ENCODE results near the gene PLXDC1. TPM values are rescaled to one million over a fixed set of nuclear protein-coding genes. Genes with fewer than 3 reads are reported as not detected.
"Not testable (repeated sequence)": the region's sequence is repeated elsewhere in the genome, so short reads cannot be mapped to it uniquely, and the experiment has no call there.

PLXDC1 gene
- total RNA-seq, 1 experiment from 2014 or later: 2.0 TPM

GRCh38 chr17:39054111-39054645 is 97.3 kb downstream of the PLXDC1 start:
- Histone ChIP-seq H3K27ac (ENCODE audit: insufficient read length, low read depth, low read length) (no peak overlapping the region), H3K9me3 (ENCODE audit: control insufficient read depth, low read depth, low read length) (no peaks in the 10 kb centered on the region), H3K79me1 (ENCODE audit: insufficient read depth, low read depth, low read length, poor library complexity, severe bottlenecking) (no peaks in the 10 kb centered on the region), H4K91ac (ENCODE audit: insufficient read length, low read depth, low read length) (no peak overlapping the region), H3K79me2 (ENCODE audit: insufficient read depth, low read length) (no peaks in the 10 kb centered on the region), H4K8ac (replicated peaks; ENCODE audit: insufficient read length, low read depth, low read length) (no peak overlapping the region), H3K23me2 (ENCODE audit: insufficient read length, low read depth, low read length, poor library complexity, severe bottlenecking) (no peaks in the 10 kb centered on the region), H3K4ac (ENCODE audit: low read depth, low read length) (no peak overlapping the region), H3K23ac (ENCODE audit: insufficient read length, low read depth, low read length) (no peak overlapping the region), H3T11ph (ENCODE audit: low read length) (no peak overlapping the region), H3K56ac (ENCODE audit: insufficient read length, low read depth, low read length) (no peak overlapping the region), H3K9ac (ENCODE audit: extremely low read depth, insufficient read length, low read length) (no peak overlapping the region), H2BK5ac (ENCODE audit: insufficient read length, low read length) (no peak overlapping the region), H2BK15ac (ENCODE audit: low read depth, low read length) (no peak overlapping the region), H4K5ac (ENCODE audit: insufficient read length, low read depth, low read length) (no peak overlapping the region), H2AK5ac (ENCODE audit: insufficient read length, low read length) (no peak overlapping the region), H3K18ac (ENCODE audit: insufficient read length, low read depth, low read length) (no peak overlapping the region), H2BK12ac (ENCODE audit: insufficient read length, low read depth, low read length) (no peak overlapping the region), H2BK20ac (ENCODE audit: low read depth, low read length, poor library complexity, severe bottlenecking) (no peak overlapping the region), H4K20me1 (ENCODE audit: control insufficient read depth, insufficient read depth, insufficient read length) (no peaks in the 10 kb centered on the region), H3K14ac (ENCODE audit: insufficient read depth, low read length) (no peak overlapping the region), H3K4me2 (ENCODE audit: insufficient read depth, insufficient read length, low read length) (no peak overlapping the region), H2AFZ (ENCODE audit: low read length) (no peak overlapping the region), H3K4me1 (ENCODE audit: insufficient read depth, low read length) (no peaks in the 10 kb centered on the region; the same call in 1 of the 2 replicates), H2BK120ac (ENCODE audit: low read depth, low read length, poor library complexity, severe bottlenecking) (no peak overlapping the region), H3K27me3 (ENCODE audit: insufficient read depth, low read length) (no peaks in the 10 kb centered on the region)
- Mint-ChIP-seq H3K4me3 (no peak overlapping the region), H3K4me1 (peaks cover 12 to 14% of the 10 kb centered on the region in 2 experiments), H3K27ac (no peak overlapping the region; a peak in 1 of 7 replicates), H3K9me3 (peaks cover 0 to 7% of the 10 kb centered on the region in 2 experiments; a peak in 3 of 5 replicates), H3K36me3 (ENCODE audit: insufficient read depth in 1 of 3, low read depth in 3 of 3) (peaks cover 0 to 7% (median 3%) of the 10 kb centered on the region in 3 experiments; a peak in 6 of 7 replicates), H3K27me3 (ENCODE audit: low read depth) (no peaks in the 10 kb centered on the region; the same call in 1 of the 2 replicates)
- WGBS (ENCODE audit: extremely low coverage, insufficient read length, low lambda C conversion rate): no CpG with 5 or more reads among the region's 2 CpGs
- peak; percentile 4 for DNase-seq
- TF ChIP-seq CTCF (conservative IDR thresholded peaks at IDR 0.05): no peak

- not testable (repeated sequence) for H2BK5ac ChIP-seq (ENCODE audit: insufficient read length, low read length); H2AK5ac ChIP-seq (ENCODE audit: insufficient read length, low read length); H3K27me3 Mint-ChIP-seq (ENCODE audit: low read depth); H3T11ph ChIP-seq (ENCODE audit: low read length); H2BK15ac ChIP-seq (ENCODE audit: low read depth, low read length); H3K4me3 Mint-ChIP-seq; H3K4me2 ChIP-seq (ENCODE audit: insufficient read depth, insufficient read length, low read length); H3K9me3 ChIP-seq (ENCODE audit: control insufficient read depth, low read depth, low read length); H4K5ac ChIP-seq (ENCODE audit: insufficient read length, low read depth, low read length); H2AFZ ChIP-seq (ENCODE audit: low read length); H3K4ac ChIP-seq (ENCODE audit: low read depth, low read length); H3K27me3 ChIP-seq (ENCODE audit: insufficient read depth, low read length); H2BK120ac ChIP-seq (ENCODE audit: low read depth, low read length, poor library complexity, severe bottlenecking); H4K91ac ChIP-seq (ENCODE audit: insufficient read length, low read depth, low read length); H3K56ac ChIP-seq (ENCODE audit: insufficient read length, low read depth, low read length); H3K79me1 ChIP-seq (ENCODE audit: insufficient read depth, low read depth, low read length, poor library complexity, severe bottlenecking); H3K14ac ChIP-seq (ENCODE audit: insufficient read depth, low read length); H3K23ac ChIP-seq (ENCODE audit: insufficient read length, low read depth, low read length); H3K27ac ChIP-seq (ENCODE audit: insufficient read length, low read depth, low read length); H2BK12ac ChIP-seq (ENCODE audit: insufficient read length, low read depth, low read length); H3K4me1 ChIP-seq (ENCODE audit: insufficient read depth, low read length); H3K9ac ChIP-seq (ENCODE audit: extremely low read depth, insufficient read length, low read length); DNase-seq; H3K4me1 Mint-ChIP-seq; H2BK20ac ChIP-seq (ENCODE audit: low read depth, low read length, poor library complexity, severe bottlenecking); H4K8ac ChIP-seq (replicated peaks; ENCODE audit: insufficient read length, low read depth, low read length); H3K18ac ChIP-seq (ENCODE audit: insufficient read length, low read depth, low read length); H3K23me2 ChIP-seq (ENCODE audit: insufficient read length, low read depth, low read length, poor library complexity, severe bottlenecking); H4K20me1 ChIP-seq (ENCODE audit: control insufficient read depth, insufficient read depth, insufficient read length); H3K27ac Mint-ChIP-seq; H3K79me2 ChIP-seq (ENCODE audit: insufficient read depth, low read length)
- H3K9me3 Mint-ChIP-seq: peaks cover 5 to 18% of the 10 kb centered on the region in 2 experiments; a peak in 4 of 5 replicates
- H3K36me3 Mint-ChIP-seq (ENCODE audit: insufficient read depth in 1 of 3, low read depth in 3 of 3): peaks cover 5 to 16% (median 9%) of the 10 kb centered on the region in 3 experiments
- no CpG with 5 or more reads among the region's 3 CpGs for WGBS (ENCODE audit: extremely low coverage, insufficient read length, low lambda C conversion rate)
These were observed 99.0 kb downstream of the PLXDC1 start for GRCh38 chr17:39052423-39052822.
